HG02943 (cell line): ENCODE data around the gene TIPIN.
"Not testable (repeated sequence)": the region's sequence is repeated elsewhere in the genome, so short reads cannot be mapped to it uniquely, and the experiment has no call there.

Experiments
- ATAC-seq: cut with Tn5 transposase; IDR thresholded peaks from one replicate; pipeline ENCODE4 v1.9.1; 2021; ENCODE audit warnings: mild to moderate bottlenecking, low read depth, moderate library complexity; ENCODE audit not compliant: unreplicated experiment

The TIPIN gene

GRCh38 chr15:66386204-66387123, 30.0 kb upstream of the TIPIN start, which contains the start of gene MAP2K1:
MAP2K1 (plus strand) TSS chr15:66386912; CDS start chr15:66387348, 436 bp downstream.
- ATAC-seq = peak; percentile 68

- ATAC-seq = not testable (repeated sequence)
Observed at GRCh38 chr15:66381376-66381775, 24.9 kb upstream of the TIPIN start.

- no peak for ATAC-seq
Observed at GRCh38 chr15:66378814-66379430, 22.4 kb upstream of the TIPIN start.

- no peak for ATAC-seq
Observed at GRCh38 chr15:66374179-66374578, 17.7 kb upstream of the TIPIN start.

- no peak for ATAC-seq
Observed at GRCh38 chr15:66369773-66370651, 13.5 kb upstream of the TIPIN start.

- no peak for ATAC-seq
Observed at GRCh38 chr15:66364944-66365528, 8.6 kb upstream of the TIPIN start.

GRCh38 chr15:66362776-66363175, 6.3 kb upstream of the TIPIN start:
- ATAC-seq = no peak

- ATAC-seq = not testable (repeated sequence)
Observed at GRCh38 chr15:66361745-66362460, 5.4 kb upstream of the TIPIN start.

- ATAC-seq = no peak
Observed at GRCh38 chr15:66359740-66360139, 3.3 kb upstream of the TIPIN start.

- ATAC-seq = no peak
Observed at GRCh38 chr15:66356077-66356358, 467 bp downstream of the TIPIN start.

- ATAC-seq = not testable (repeated sequence)
Observed at GRCh38 chr15:66348530-66348929, 8.0 kb downstream of the TIPIN start.

- no peak for ATAC-seq
Observed at GRCh38 chr15:66328771-66329170, 27.7 kb downstream of the TIPIN start.

- no peak for ATAC-seq
Observed at GRCh38 chr15:66327736-66328135, 28.7 kb downstream of the TIPIN start.

- ATAC-seq = no peak
Observed at GRCh38 chr15:66326051-66326450, 30.4 kb downstream of the TIPIN start.

- no peak for ATAC-seq
Observed at GRCh38 chr15:66323312-66323928, 33.1 kb downstream of the TIPIN start.

- no peak for ATAC-seq
Observed at GRCh38 chr15:66312144-66312543, 44.3 kb downstream of the TIPIN start.

GRCh38 chr15:66310786-66311185, 45.7 kb downstream of the TIPIN start:
- ATAC-seq = no peak

GRCh38 chr15:66309828-66310227, 46.7 kb downstream of the TIPIN start:
- no peak for ATAC-seq

GRCh38 chr15:66308531-66308930, 48.0 kb downstream of the TIPIN start:
- ATAC-seq = no peak

- no peak for ATAC-seq
Observed at GRCh38 chr15:66306381-66306780, 50.1 kb downstream of the TIPIN start.
